ENCODE data around the gene MISP3.

MISP3 gene

GRCh38 chr19:14081797-14082674 lies 9.4 kb downstream of the MISP3 start:
- DNase-seq, result no peak

GRCh38 chr19:14082675-14082960 lies 10.0 kb downstream of the MISP3 start:
- DNase-seq, result no peak

- no peak for DNase-seq
Observed at GRCh38 chr19:14085309-14085995, 12.9 kb downstream of the MISP3 start, which contains the start of gene C19orf67. TSS of gene C19orf67 (minus strand) at chr19:14085783. CDS start at chr19:14085627, 156 bp downstream.

GRCh38 chr19:14086098-14086497 lies 13.5 kb downstream of the MISP3 start:
- no peak for DNase-seq

- no peak for DNase-seq
Observed at GRCh38 chr19:14088634-14089411, 16.2 kb downstream of the MISP3 start.

- no peak for DNase-seq
Observed at GRCh38 chr19:14089412-14089661, 16.8 kb downstream of the MISP3 start.

- DNase-seq, result no peak
Observed at GRCh38 chr19:14089662-14090508, 17.3 kb downstream of the MISP3 start.

- peak; percentile 80 for DNase-seq
Observed at GRCh38 chr19:14090509-14091080, 18.0 kb downstream of the MISP3 start, which contains the start of gene SAMD1. TSS of gene SAMD1 (minus strand) at chr19:14090751.

- DNase-seq, result peak; percentile 80
Observed at GRCh38 chr19:14091081-14091812, 18.7 kb downstream of the MISP3 start.

GRCh38 chr19:14091813-14092462 lies 19.4 kb downstream of the MISP3 start:
- no peak for DNase-seq

GRCh38 chr19:14093117-14093823 lies 20.7 kb downstream of the MISP3 start:
- DNase-seq, result no peak

- no peak for DNase-seq
Observed at GRCh38 chr19:14094854-14095253, 22.3 kb downstream of the MISP3 start.

- DNase-seq, result no peak
Observed at GRCh38 chr19:14096272-14096992, 23.8 kb downstream of the MISP3 start.

GRCh38 chr19:14097532-14098151 lies 25.1 kb downstream of the MISP3 start:
- DNase-seq, result no peak

GRCh38 chr19:14101003-14101545 lies 28.5 kb downstream of the MISP3 start:
- no peak for DNase-seq

- DNase-seq, result no peak
Observed at GRCh38 chr19:14102102-14102696, 29.6 kb downstream of the MISP3 start.

GRCh38 chr19:14102756-14103155 lies 30.2 kb downstream of the MISP3 start:
- DNase-seq, result no peak

- no peak for DNase-seq
Observed at GRCh38 chr19:14103310-14103709, 30.7 kb downstream of the MISP3 start.

- no peak for DNase-seq
Observed at GRCh38 chr19:14105680-14106079, 33.1 kb downstream of the MISP3 start.
